GM12875 (cell line): ENCODE results near the gene TTC23.

Source experiments
- H3K4me3 ChIP-seq: one replicate; pipeline ENCODE4 v1.5.1; 2011; ENCODE audit warnings: low read depth, low read length, control low read depth
- CTCF ChIP-seq: IDR thresholded peaks from 2 replicates; pipeline ENCODE4 v1.5.1; 2011; ENCODE audit warnings: low read depth, mild to moderate bottlenecking, control low read depth, inconsistent platforms, low read length, moderate library complexity, borderline replicate concordance; ENCODE audit not compliant: insufficient read depth

TTC23 gene

GRCh38 chr15:99097441-99098410 lies 151.7 kb downstream of the TTC23 start:
- TF ChIP-seq CTCF = no peak

GRCh38 chr15:99096894-99097426 lies 152.4 kb downstream of the TTC23 start:
- TF ChIP-seq CTCF = no peak
- no peak overlapping the region for H3K4me3 ChIP-seq

More at GRCh38 chr15:99097441-99098410, 151.7 kb downstream of the TTC23 start:
- H3K4me3 ChIP-seq = no peak overlapping the region

- no peak overlapping the region for H3K4me3 ChIP-seq
- no peak for TF ChIP-seq CTCF
Observed at GRCh38 chr15:99096173-99096893, 153.0 kb downstream of the TTC23 start.

- H3K4me3 ChIP-seq = no peak overlapping the region
- TF ChIP-seq CTCF = no peak
Observed at GRCh38 chr15:99095626-99096025, 153.8 kb downstream of the TTC23 start.

- no peak for TF ChIP-seq CTCF
- H3K4me3 ChIP-seq = no peak overlapping the region
Observed at GRCh38 chr15:99092554-99093172, 156.7 kb downstream of the TTC23 start.

- TF ChIP-seq CTCF = no peak
- H3K4me3 ChIP-seq = no peak overlapping the region
Observed at GRCh38 chr15:99090938-99091337, 158.4 kb downstream of the TTC23 start.
